GM19099 (cell line): ENCODE data around the gene DYNC1I1.

Source experiments
- POLR2A ChIP-seq: IDR thresholded peaks from 3 replicates; pipeline ENCODE4 v1.6.1; 2011; ENCODE audit warnings: low read depth; ENCODE audit not compliant: insufficient read length; ENCODE audit errors: extremely low read depth

DYNC1I1 gene

DNA sequence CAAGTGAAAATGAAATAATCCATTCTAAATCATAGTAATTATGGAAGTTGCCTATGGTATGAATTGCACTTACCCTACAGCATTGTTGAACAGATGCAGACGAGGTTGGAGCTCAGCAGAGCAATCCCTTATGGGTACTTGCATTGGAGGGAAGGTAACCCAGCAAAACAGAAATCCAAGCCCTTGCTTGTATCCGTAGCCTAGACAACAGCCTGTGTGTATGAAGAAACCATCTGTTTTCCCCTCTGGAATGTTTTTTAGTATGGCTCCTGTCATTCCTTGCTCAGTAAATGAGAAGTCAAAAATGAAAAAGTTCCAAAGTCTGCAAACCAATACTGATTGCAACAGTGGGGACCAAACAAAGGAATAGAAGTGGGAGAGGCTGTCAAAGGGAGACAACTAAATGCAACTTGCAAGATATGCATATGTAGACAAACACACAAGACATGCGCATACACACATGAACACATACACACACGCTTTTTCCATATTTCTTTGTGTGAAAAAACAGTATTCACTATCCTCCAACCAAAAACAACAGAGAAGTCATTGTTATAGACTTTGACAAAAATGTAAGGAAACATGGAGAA lies 260.8 kb downstream of the DYNC1I1 start:
- TF ChIP-seq POLR2A, result no peak

GRCh38 chr7:96034940-96035727 lies 262.8 kb downstream of the DYNC1I1 start:
- TF ChIP-seq POLR2A, result no peak

GRCh38 chr7:96040250-96040772 lies 268.0 kb downstream of the DYNC1I1 start:
- TF ChIP-seq POLR2A, result no peak

GRCh38 chr7:96041171-96041570 lies 268.8 kb downstream of the DYNC1I1 start:
- TF ChIP-seq POLR2A, result no peak

DNA sequence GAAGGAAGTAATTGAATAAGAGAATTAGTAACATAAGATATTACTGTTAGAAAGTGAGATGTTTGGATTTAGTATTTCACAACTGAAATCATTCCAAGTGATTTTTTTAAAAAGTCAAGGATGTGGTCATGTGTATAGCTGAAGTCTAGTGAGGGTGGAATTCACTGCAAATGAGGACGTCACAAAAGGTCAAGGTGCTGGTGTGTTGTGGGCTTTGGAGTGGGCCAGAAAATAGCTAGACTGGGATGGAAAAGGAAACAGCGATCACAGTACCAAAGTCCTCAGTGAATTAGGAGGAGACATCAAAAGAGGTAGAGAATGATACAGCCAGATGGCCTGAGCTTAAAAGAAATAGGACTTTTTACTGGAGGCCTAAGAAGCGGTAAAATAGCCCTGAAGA lies 272.8 kb downstream of the DYNC1I1 start:
- no peak for TF ChIP-seq POLR2A

GRCh38 chr7:96045919-96046318 lies 273.6 kb downstream of the DYNC1I1 start:
- no peak for TF ChIP-seq POLR2A

DNA sequence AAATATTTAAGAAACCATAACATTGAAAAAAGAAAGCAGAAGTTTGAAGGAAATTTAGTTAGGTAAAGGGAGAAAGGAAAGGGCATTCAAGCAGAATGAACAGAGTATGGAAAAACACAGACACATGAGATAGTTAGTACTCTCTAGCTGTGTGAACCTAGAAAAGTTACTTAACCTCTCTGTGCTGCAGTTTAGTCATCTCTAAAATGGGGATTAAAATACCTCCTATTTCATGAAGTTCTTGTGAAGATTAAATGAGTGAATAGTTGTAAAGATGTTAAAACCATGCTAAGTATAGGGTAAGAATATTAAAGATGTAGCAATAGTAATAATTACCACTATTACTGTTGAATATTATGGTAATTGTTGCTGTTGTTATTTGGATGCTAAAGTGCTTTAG lies 279.9 kb downstream of the DYNC1I1 start:
- no peak for TF ChIP-seq POLR2A

GRCh38 chr7:96052860-96053470 lies 280.6 kb downstream of the DYNC1I1 start:
- no peak for TF ChIP-seq POLR2A

GRCh38 chr7:96055717-96056116 lies 283.4 kb downstream of the DYNC1I1 start:
- TF ChIP-seq POLR2A, result no peak

GRCh38 chr7:96059075-96059474 lies 286.7 kb downstream of the DYNC1I1 start:
- no peak for TF ChIP-seq POLR2A

- TF ChIP-seq POLR2A, result no peak
Observed at GRCh38 chr7:96061009-96061408, 288.7 kb downstream of the DYNC1I1 start.

GRCh38 chr7:96061844-96062243 lies 289.5 kb downstream of the DYNC1I1 start:
- no peak for TF ChIP-seq POLR2A

- TF ChIP-seq POLR2A, result no peak
Observed at GRCh38 chr7:96067321-96067720, 295.0 kb downstream of the DYNC1I1 start.

GRCh38 chr7:96069401-96069800 lies 297.0 kb downstream of the DYNC1I1 start:
- no peak for TF ChIP-seq POLR2A

DNA sequence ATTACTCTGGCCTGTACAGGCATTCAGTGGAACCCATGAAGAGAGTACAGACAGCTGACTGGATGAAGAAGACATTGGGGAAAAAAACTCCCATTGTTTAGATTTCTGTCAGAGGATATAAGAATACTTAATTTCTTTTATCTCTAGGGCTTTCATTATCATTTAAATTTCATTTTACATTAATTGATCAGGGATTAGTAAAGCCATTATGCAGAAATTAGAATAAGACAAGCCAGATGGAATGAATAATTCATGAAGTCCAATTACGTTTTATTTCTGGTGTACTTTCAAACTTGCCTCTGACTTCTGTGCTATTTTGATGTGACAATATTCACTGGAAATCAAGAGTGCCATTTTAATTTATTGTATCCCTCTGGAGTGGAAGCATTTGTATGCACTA lies 302.5 kb downstream of the DYNC1I1 start:
- TF ChIP-seq POLR2A, result no peak
